SJSA1 (cell line): Measurements from ENCODE around the gene SELENON. TPM values are rescaled to one million over a fixed set of nuclear protein-coding genes. Genes with fewer than 3 reads are reported as not detected.

Experiments
- DNase-seq, 2 experiments: peaks; one replicate each; pipeline ENCODE4 v3.0.0-alpha.2; 2015 to 2020; ENCODE audit warnings: low spot score in 2 of 2, low read depth in 1 of 2
- H3K27ac ChIP-seq: fragments of 250-450 bp; sonication (Bioruptor Pico); 2 replicates; pipeline ENCODE4 v1.5.1; 2020; ENCODE audit warnings: mild to moderate bottlenecking, moderate library complexity
- H3K27me3 ChIP-seq: fragments of 250-450 bp; sonication (Bioruptor Pico); replicated peaks from 2 replicates; pipeline ENCODE4 v1.5.1; 2020; ENCODE audit warnings: mild to moderate bottlenecking, moderate library complexity
- H3K36me3 ChIP-seq: fragments of 250-450 bp; sonication (Bioruptor Pico); 2 replicates; pipeline ENCODE4 v1.5.1; 2020; ENCODE audit warnings: mild to moderate bottlenecking
- H3K4me1 ChIP-seq: fragments of 250-450 bp; sonication (Bioruptor Pico); replicated peaks from 2 replicates; pipeline ENCODE4 v1.6.1; 2021; ENCODE audit warnings: mild to moderate bottlenecking
- H3K4me3 ChIP-seq: fragments of 250-450 bp; sonication (Bioruptor Pico); 2 replicates; pipeline ENCODE4 v1.5.1; 2020; ENCODE audit warnings: mild to moderate bottlenecking
- H3K9me3 ChIP-seq: fragments of 250-450 bp; sonication (Bioruptor Pico); replicated peaks from 2 replicates; pipeline ENCODE4 v1.5.1; 2020; ENCODE audit warnings: mild to moderate bottlenecking
- total RNA-seq: library from RNA; depleted of rRNA; stranded (reverse); fragments of >200 nt; shearing (Covaris generic); gene quantifications from 2 replicates; pipeline ENCODE4 v1.2.3, GENCODE V29; 2014

SELENON gene
- total RNA-seq, 1 experiment from 2014 or later: 26.0 TPM

DNA sequence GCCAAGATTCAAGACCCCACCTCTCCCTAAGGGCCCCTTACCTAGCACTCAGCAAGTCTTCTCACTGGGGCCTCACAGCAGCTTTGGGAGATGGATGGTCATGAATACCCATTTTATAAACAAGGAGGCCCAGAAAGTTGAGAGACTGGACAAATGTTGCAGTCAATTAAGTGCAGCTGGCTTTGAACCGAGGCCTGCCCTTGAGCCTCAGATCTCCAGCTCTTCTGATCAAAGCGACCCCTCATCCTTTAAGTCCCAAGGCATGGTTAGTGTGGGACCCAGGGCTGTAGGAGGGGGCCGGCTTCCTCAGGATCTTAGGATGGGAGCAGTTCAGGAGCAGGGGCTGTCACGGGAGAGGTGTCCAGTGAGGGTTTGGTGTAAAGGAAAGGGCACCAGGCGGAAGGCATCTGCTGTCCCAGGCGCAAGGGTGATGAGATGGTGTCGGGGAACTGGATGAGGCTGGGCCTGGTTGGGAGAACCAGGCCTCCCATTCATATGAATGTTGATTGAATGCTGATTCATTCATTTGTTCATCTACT is 14.6 kb downstream of the SELENON start:
- H3K4me1 ChIP-seq: peaks cover 17% of the 10 kb centered on the region
- no peaks in the 10 kb centered on the region for H3K9me3 ChIP-seq
- no peak for DNase-seq
- H3K36me3 ChIP-seq: peaks cover 49% of the 10 kb centered on the region
- H3K4me3 ChIP-seq: no peak overlapping the region
- no peaks in the 10 kb centered on the region for H3K27me3 ChIP-seq
- no peak overlapping the region for H3K27ac ChIP-seq

DNA sequence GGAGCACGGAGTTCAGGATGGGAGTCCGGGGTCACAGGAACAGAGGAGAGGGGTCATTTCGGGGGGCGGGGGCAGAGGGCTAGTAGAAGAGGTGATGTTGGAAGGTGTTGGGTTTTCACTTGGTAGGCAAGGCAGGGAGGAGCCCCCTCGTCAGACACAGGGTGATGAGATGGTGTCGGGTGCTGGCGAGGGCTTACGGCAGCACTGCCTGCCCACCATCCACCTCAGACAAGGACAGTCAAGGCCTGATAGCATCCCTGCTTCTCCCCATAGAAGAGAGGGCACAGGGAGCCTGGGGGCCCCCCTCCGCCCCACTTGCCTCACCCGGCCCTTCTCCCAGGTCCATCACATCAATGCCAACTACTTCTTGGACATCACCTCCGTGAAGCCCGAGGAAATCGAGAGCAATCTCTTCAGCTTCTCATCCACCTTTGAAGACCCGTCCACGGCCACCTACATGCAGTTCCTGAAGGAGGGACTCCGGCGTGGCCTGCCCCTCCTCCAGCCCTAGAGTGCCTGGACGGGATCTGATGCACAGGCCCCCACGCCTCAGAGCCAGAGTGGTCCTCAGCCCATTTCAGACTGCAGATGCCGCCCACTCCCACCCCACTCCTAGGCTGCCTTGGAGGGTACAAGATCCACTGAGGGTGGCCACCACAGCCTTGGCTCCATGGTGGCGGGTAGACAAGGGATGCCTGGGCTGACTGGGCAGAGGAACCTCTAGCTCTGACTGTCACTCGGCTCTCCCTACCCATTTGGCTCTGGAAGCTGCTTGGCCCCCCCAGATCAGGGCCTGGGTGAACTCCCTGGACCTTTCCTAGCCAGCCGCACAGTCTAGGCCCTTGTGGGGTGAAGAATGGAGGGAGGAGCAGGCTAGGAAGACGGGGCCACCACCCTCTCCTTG is 15.5 kb downstream of the SELENON start:
- H3K27ac ChIP-seq: no peak overlapping the region
- no peak overlapping the region for H3K4me3 ChIP-seq
- H3K4me1 ChIP-seq: peaks cover 17% of the 10 kb centered on the region
- no peaks in the 10 kb centered on the region for H3K9me3 ChIP-seq
- no peaks in the 10 kb centered on the region for H3K27me3 ChIP-seq
- no peak for DNase-seq
- peaks cover 49% of the 10 kb centered on the region for H3K36me3 ChIP-seq

DNA sequence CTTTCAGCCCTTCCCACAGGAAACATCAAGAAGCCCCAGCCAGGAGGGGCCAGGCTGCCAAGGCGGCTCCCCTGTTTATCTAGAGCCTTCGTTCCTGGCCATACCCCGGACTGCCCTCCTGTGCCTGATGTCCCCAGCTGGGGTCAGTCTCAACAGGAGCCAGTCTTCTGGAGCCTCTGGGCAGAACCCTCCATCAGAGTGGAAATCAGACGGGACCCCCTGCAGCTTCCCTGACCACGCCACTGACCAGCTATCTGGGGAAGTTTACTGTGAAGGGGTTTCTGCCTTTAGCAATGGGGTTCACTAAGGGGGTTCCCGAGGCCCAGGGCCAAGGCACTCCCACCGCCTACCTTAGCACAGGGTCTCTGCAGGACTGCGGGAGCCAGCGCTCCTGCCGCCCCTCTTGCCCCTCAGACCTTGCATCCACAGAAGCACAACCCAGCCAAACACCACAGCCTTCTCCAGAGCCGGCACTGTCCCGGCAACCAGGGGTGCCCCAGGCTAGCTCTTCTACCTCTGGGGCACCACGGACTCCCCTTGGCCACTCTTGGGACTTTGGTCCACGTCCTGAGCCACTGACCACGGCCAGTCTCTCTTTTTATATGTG is 16.2 kb downstream of the SELENON start:
- no peak for DNase-seq
- H3K36me3 ChIP-seq: peaks cover 42% of the 10 kb centered on the region
- H3K27me3 ChIP-seq: no peaks in the 10 kb centered on the region
- no peak overlapping the region for H3K27ac ChIP-seq
- H3K4me1 ChIP-seq: peaks cover 22% of the 10 kb centered on the region
- H3K4me3 ChIP-seq: no peak overlapping the region
- H3K9me3 ChIP-seq: no peaks in the 10 kb centered on the region

DNA sequence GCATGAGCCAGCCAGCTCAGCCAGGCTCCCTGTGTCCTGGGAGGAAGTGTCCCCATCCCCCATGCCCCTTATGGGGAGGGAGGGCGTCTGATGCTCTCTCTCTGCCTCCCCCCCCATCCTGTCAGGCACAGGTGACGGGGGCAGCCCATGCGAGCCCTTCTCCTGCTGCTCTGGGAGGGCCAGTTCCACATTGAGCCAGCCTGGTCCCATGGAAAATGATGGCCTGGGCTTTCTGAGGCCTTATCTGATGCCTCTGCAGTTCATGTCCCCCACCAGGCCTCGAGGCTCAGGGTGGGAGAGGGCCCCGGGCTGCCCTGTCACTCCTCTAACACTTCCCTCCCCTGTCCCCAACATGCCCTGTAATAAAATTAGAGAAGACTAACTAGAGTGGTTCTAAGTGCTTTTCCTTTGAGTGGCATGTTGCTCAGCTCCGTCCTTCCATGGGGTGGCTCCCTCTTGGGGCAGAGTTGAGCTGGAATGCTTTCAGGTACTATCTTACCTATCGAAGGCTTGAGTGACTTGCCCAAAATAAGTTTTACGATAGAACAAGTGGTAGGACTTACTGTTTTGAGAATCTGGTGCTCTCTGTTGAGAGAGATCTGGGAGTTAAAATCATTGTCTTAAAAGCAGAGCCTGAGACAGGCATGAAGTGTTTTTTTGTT is 18.0 kb downstream of the SELENON start:
- Histone ChIP-seq H3K4me1 (peaks cover 24% of the 10 kb centered on the region), H3K4me3 (no peak overlapping the region), H3K9me3 (no peaks in the 10 kb centered on the region), H3K27me3 (no peaks in the 10 kb centered on the region), H3K27ac (no peak overlapping the region), H3K36me3 (peaks cover 36% of the 10 kb centered on the region)
- no peak for DNase-seq

DNA sequence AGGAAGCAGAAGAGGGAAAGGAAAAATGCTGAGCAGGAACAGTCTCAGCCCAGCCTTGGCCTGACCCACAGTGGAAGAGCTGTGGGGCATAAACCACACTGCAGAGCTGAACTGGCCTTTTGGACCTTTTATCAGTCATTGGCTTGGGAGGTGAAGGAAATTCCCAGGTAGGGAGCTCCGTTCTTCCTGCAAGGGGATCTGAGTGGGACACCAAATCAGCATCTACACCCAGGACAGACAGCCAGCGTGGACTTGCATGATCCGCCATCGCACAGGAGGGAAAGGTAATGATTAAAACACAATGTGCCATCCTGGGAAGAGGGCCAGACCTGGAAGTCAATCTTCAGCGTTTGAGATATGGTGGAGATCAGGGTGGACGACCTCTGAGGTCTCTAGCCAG is 18.6 kb downstream of the SELENON start:
- no peak for DNase-seq
- H3K27me3 ChIP-seq: no peaks in the 10 kb centered on the region
- H3K4me3 ChIP-seq: peak overlapping the region; percentile 84; the same call in 1 of the 2 replicates
- H3K27ac ChIP-seq: no peak overlapping the region
- H3K4me1 ChIP-seq: peaks cover 24% of the 10 kb centered on the region
- no peaks in the 10 kb centered on the region for H3K9me3 ChIP-seq
- peaks cover 37% of the 10 kb centered on the region for H3K36me3 ChIP-seq

DNA sequence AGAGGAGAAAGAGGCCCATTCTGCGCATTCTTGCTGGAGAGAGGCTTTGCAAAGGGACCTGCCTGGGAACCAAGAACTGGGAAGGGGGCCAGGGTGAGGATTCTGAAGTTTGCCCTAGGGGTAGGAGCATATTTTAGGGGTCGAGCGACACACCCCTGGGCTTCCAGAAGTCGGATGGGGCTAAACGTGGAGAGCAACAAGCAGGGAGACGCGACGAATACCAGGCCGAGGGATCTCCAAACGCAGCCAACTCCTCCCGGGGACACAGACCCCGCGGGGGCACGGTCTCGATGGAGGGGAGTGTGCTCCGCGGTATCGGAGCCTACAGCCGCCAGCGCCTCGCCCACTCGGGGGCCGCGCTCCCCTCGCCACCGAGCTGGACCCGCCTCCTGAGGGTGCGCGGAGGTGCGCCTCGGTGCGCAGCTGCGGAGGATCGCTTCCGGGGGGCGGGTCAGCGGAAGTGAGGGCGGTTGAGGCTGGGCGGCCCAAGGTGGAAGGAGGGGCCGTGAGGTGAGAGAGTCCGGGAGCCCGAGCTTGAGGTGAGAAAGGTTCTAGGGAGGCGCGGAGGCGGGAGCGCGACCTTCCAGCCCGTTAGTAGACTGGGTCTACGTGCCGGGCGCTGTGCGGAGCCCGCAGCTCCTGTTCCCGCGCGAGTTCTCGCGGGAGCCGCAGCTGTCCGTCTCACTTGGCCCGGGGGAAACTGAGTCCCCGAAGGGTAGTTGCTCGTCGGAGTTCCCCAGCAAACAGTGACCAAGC is 19.7 kb downstream of the SELENON start, which contains the start of gene MTFR1L:
MTFR1L (plus strand) TSS at position 464 of the 756 bp plus-strand sequence. CDS start 3,151 bp downstream, outside the sequence.
- peak; percentile 81 to 89 for DNase-seq
- H3K27ac ChIP-seq: peak within 1 kb of the TSS; percentile 73
- peaks cover 34% of the 10 kb centered on the region for H3K36me3 ChIP-seq
- H3K4me1 ChIP-seq: peaks cover 24% of the 10 kb centered on the region
- no peaks in the 10 kb centered on the region for H3K27me3 ChIP-seq
- no peaks in the 10 kb centered on the region for H3K9me3 ChIP-seq
- H3K4me3 ChIP-seq: peak within 1 kb of the TSS; percentile 84

DNA sequence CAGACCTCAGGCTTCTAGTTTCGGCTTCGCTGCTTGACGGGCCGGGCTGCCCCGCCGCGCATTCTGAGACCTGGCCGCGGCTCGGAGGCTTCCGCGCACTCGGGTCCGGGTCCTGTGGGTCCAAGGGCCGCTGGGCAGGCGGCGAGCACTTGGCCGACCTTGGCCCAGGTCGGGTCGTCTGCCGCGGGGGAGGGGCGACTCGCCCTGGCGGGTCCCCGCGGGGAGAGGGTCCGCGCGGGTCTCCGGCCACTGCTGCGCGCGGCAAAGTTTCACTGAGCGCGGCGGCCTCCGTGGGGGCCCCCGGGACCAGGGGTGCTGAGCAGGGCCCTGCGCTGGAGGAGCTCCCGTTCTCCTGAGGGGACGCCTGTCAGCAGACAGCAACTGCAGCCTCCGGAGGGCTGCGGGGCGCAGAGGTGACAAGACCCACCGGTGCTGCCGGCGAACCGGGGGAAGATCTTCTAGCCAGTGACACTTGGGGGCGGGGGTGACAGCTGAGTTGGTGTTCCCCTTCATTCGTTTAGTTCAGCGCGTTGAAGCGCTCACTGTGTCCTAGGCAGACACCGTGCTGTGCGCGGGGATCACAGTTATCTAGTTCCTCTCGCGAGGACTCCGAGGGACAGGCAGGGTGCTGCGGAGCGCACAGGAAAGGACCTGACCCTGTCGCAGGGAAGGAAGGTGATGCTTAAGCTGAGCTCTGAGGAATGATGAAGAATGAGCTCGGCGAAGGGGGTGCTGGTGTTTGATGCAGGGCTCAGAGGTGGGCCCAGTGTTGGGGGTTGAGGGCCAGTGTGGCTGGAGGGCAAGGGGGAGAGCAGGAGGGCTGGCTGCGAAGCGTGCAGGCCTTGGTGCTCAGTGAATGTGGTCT is 20.5 kb downstream of the SELENON start:
- peaks cover 24% of the 10 kb centered on the region for H3K4me1 ChIP-seq
- H3K27ac ChIP-seq: peak overlapping the region; percentile 73
- H3K4me3 ChIP-seq: peak overlapping the region; percentile 84
- H3K9me3 ChIP-seq: no peaks in the 10 kb centered on the region
- peaks cover 30% of the 10 kb centered on the region for H3K36me3 ChIP-seq
- H3K27me3 ChIP-seq: no peaks in the 10 kb centered on the region
- DNase-seq: peak; percentile 70

DNA sequence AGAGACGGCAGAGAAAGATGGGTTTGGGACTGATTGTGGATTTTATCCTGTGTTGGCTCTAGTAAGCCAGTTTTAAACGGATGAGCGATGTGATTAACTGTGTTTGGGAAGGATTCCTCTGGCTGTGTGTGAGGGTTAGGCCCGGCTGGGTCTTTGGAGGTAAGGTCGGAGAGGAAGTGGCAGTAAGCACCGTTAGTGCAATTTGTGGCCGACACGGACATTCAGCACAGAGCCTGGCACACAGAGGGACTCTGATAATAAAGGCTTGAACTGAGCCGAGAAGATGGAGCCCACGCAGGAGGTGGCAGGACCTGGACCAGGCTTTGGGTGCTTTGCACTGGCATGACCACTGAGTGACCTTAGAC is 21.1 kb downstream of the SELENON start:
- Histone ChIP-seq H3K4me3 (peak overlapping the region; percentile 84), H3K27ac (no peak overlapping the region), H3K36me3 (peaks cover 33% of the 10 kb centered on the region), H3K9me3 (no peaks in the 10 kb centered on the region), H3K4me1 (peaks cover 24% of the 10 kb centered on the region), H3K27me3 (no peaks in the 10 kb centered on the region)
- peak in 1 of 2 experiments; percentile 10 for DNase-seq

DNA sequence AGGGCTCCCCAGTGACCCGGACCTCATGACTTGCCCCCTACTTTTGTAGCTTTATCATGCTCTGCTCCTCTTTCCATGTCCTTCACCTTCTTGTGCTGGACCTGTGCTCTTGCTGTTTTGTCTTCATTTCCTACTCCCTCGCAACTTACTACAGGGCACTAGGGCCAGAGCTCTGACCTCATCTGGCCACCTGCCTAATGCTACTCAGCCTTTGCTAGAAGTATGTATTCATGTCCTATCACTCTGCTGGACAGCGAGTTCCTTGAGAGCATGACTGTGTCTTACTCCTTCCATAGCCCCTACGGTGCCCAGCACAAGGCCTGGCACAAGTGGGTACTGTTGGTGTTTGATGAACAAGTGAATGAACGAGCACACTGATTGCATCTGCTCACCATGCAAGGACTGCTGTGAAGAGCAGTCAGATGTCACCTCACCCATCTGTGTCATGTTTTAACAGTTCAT is 21.7 kb downstream of the SELENON start:
- H3K9me3 ChIP-seq: no peaks in the 10 kb centered on the region
- no peak for DNase-seq

DNA sequence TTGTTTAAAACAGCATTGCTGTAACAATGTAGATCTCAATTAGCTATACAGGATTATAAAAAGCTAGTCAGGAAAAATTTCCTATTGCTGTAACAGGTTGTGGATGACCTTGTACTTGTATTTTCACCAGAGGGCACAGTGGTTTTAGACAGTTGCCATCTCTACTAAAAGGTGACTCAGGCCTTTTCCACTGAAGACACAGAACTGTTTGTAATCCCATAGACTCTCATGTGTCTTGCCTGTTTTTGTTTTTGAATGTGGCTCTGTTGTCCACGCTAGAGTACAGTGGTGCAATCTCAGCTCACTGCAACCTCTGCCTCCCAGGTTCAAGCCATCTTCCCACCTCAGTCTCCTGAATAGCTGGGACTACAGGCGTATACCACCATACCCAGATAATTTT is 25.6 kb downstream of the SELENON start:
- no peak for DNase-seq
- peaks cover 7% of the 10 kb centered on the region for H3K4me1 ChIP-seq
- no peak overlapping the region for H3K4me3 ChIP-seq
- peaks cover 66% of the 10 kb centered on the region for H3K36me3 ChIP-seq
- H3K9me3 ChIP-seq: no peaks in the 10 kb centered on the region
- no peaks in the 10 kb centered on the region for H3K27me3 ChIP-seq
- no peak overlapping the region for H3K27ac ChIP-seq

More for the DNA sequence above, 21.7 kb downstream of the SELENON start:
- H3K27ac ChIP-seq: no peak overlapping the region
- H3K36me3 ChIP-seq: peaks cover 39% of the 10 kb centered on the region
- H3K27me3 ChIP-seq: no peaks in the 10 kb centered on the region
- no peak overlapping the region for H3K4me3 ChIP-seq
- H3K4me1 ChIP-seq: peaks cover 24% of the 10 kb centered on the region

DNA sequence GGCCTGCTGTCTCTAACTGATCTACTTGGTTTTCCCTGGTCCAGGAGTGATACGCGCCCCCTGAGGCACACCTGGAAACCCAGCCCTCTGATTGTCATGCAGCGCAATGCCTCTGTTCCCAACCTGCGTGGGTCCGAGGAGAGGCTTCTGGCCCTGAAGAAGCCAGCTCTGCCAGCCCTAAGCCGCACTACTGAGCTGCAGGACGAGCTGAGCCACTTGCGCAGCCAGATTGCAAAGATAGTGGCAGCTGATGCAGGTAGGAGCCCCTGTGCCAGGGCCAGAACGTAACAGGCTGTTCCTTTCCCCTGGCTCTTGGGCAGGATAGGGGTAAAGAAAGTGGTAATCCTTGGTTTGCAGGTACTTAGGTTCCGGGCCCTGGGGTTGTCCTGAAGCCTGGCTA is 26.6 kb downstream of the SELENON start:
- no peaks in the 10 kb centered on the region for H3K27me3 ChIP-seq
- no peaks in the 10 kb centered on the region; the same call in 1 of the 2 replicates for H3K4me1 ChIP-seq
- no peaks in the 10 kb centered on the region for H3K9me3 ChIP-seq
- no peak overlapping the region for H3K27ac ChIP-seq
- DNase-seq: no peak
- H3K36me3 ChIP-seq: peaks cover 76% of the 10 kb centered on the region
- no peak overlapping the region for H3K4me3 ChIP-seq

DNA sequence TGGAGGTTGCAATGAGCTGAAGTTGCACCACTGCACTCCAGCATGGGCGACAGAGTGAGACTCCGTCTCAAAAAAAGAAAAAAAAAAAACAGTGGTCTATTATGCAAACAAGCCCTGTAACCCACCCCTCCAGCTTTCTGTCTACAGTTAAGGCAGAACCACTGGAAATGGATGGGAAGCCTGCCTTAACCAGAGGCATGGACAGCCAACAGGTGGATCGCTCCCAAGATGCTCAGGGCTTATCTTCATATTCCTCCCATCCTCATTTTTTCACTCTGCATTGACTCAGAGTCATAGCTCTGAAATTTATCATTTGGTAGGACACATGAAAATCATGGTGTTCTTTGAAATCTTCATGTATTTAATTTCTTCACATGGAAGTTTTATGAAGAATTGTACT is 28.5 kb downstream of the SELENON start:
- no peak overlapping the region for H3K4me3 ChIP-seq
- H3K27me3 ChIP-seq: no peaks in the 10 kb centered on the region
- DNase-seq: no peak
- no peaks in the 10 kb centered on the region for H3K4me1 ChIP-seq
- peaks cover 86% of the 10 kb centered on the region for H3K36me3 ChIP-seq
- no peaks in the 10 kb centered on the region for H3K9me3 ChIP-seq
- no peak overlapping the region for H3K27ac ChIP-seq
